NCI-H2196 (cell line): ENCODE results near the gene MAP3K8.

Experiments
- DNase-seq: peaks from one replicate; lab custom pipeline; 2025; ENCODE audit not compliant: unreplicated experiment; lab: John Stamatoyannopoulos, UW

MAP3K8 gene

GRCh38 chr10:30433730-30434272, at the start of gene MAP3K8:
Gene MAP3K8, plus strand, starts transcription at chr10:30434184. Its CDS starts 4,755 bp downstream, at chr10:30438939.
- peak; percentile 39 for DNase-seq

DNA sequence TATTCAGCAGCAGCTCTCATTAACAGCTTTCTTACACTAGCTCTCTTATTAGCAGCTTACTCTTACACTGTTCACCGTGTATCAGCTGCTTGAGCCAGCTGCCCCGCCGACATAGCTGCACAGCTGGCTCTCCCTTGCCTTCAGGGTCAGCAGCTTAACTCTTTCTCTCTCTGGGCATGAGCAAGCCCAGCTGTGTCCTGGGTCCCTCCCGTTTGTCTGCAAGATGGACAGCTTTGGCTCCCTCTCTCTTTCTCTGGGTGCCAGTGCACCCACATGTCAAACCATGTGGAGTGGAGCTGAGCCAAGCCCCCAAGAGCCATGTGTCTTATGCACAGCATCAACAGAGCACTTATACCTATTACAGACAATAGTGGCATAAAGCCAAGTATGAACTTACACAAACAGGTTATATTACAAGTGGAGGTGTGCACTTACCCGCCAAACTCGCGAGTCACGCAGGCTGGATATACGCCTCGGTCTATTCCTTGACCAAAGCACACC, 49.2 kb upstream of the MAP3K8 start:
- DNase-seq = no peak

DNA sequence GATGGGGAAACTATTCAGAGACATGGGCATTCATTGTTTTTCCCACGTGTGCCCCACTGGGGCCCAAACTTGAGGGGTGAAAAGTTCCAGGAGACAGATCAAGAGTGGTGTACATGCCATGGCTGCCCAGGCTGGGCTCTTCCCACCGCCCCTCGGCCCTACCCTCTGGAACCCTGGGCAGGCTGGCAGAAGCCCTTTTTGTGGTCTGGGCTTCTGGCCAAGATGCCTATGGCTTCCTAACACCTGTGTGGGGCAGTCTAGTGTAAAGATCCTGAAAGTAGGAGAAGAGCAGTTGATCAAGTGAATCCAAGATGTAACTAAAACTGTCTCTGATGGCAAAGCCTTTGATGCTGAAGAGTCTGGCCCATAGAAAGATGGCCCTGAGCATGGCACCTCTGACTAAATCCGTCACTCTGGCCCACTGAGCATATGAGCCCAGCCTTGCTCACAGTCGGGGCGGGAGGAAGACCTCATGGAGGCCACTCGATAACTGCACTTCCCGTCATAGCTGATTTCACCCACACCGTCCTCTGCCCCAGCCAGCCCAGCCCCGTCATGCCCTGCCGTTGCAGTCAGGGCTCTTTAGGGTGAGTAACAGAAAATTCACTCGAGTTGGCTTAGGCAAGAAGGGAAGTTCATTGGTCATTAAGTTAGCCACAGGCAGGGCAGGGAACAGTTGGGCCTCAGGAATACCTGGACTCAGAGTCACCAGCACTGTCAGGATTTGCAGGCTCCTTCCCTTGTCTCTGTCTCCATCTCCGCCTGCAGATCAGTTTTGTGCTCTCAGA, 47.0 kb upstream of the MAP3K8 start:
- no peak for DNase-seq

- DNase-seq = no peak
Measured at GRCh38 chr10:30387646-30388243, 46.2 kb upstream of the MAP3K8 start.

GRCh38 chr10:30389543-30389942, 44.4 kb upstream of the MAP3K8 start:
- no peak for DNase-seq

GRCh38 chr10:30390207-30390606, 43.8 kb upstream of the MAP3K8 start:
- no peak for DNase-seq

- DNase-seq = no peak
Measured at GRCh38 chr10:30391266-30391665, 42.7 kb upstream of the MAP3K8 start.

DNA sequence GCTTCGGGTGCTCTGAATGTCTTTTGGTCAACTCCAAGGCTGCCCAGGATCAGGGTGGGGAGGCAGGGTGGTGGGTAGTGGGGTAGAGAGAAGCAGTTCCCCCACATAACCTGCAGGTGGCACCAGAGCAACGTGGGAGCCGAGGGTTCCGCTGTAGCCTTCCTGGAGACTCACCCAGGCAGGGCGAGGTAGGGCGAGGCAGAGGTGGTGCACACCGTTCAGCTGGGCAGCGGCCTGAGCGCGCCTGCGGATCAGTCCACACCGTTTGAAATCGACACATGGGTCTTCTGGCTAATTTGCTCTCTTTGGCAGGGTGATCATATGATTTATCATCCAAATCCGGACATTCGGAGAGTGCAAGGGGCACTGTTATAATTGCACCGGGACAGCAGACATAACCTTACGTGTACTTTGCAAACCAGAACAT, 41.4 kb upstream of the MAP3K8 start:
- DNase-seq = peak; percentile 37

- DNase-seq = no peak
Measured at GRCh38 chr10:30396293-30396692, 37.7 kb upstream of the MAP3K8 start.

GRCh38 chr10:30396698-30397097, 37.3 kb upstream of the MAP3K8 start:
- no peak for DNase-seq

- no peak for DNase-seq
Measured at GRCh38 chr10:30398193-30398592, 35.8 kb upstream of the MAP3K8 start.

- no peak for DNase-seq
Measured at GRCh38 chr10:30398788-30399187, 35.2 kb upstream of the MAP3K8 start.

DNA sequence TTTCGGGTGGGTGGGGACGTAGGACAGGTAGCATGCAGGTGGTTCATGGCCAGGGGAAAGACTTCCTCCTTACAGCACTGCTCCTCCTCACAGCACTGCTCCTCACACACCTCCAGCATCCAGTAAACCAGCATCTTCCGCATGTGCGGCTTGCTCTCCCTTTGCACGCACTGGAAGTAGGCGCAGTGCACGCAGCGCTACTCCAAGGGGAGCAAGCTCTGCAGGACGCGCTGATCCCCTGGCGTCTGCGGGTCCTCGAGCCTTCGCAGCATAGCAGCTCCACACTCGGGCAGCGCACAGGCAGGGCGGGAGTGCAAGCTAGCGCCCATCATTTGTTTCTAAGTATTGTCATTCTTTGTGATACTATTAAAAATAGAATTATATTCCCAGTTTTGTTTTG, 30.5 kb upstream of the MAP3K8 start:
- no peak for DNase-seq

DNA sequence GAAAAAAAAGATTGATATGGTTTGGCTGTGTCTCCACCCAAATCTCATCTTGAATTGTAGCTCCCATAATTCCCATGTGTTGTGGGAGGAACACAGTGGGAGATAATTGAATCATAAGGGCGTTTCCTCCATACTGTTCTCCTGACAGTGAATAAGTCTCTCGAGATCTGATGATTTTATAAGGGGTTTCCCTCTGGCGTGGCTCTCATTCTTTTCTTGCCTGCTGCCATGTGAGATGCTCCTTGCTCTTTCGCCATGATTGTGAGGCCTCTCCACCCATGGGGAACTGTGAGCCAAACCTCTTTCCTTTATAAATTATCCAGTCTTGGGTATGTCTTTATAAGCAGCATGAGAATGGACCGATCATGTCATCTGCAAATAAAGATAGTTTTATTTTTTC, 29.4 kb upstream of the MAP3K8 start:
- DNase-seq = no peak

DNA sequence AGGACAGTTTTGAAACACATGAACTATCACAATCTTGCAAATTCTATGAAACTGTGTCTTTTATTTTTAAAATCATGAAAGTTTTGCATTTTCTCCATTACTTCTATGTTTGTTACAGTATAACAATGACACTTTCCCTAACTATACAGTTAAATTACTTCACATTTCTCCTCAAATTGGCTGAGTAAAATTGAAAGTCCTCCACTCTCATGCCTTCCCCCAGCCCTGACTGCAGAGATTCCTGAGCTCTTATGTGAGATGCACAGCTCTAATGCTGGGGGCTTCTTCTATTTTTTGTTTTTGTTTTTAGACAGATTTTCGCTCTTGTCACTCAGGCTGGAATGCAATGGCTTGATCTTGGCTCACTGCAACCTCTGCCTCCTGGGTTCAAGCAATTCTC, 22.7 kb upstream of the MAP3K8 start:
- DNase-seq = no peak

- DNase-seq = no peak
Measured at GRCh38 chr10:30412901-30413300, 21.1 kb upstream of the MAP3K8 start.

GRCh38 chr10:30413996-30414576, 19.9 kb upstream of the MAP3K8 start:
- DNase-seq = peak; percentile 25

DNA sequence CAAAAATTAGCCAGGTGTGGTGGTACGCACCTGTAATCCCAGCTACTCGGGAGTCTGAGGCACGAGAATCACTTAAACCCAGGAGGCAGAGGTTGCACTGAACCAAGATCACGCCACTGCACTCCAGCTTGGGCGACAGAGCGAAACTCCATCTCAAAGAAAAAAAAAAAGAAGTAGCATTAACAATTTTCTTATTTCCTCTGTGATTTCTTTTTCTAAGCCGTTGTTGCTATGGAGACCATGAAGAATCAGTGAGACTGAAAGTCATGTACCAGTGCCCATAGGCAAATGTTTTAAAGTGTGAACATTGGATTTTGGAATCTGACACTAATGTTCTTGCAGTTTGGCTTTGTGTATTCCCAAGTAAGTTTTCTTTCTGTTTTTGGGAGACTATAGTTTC, 18.4 kb upstream of the MAP3K8 start:
- DNase-seq = no peak

DNA sequence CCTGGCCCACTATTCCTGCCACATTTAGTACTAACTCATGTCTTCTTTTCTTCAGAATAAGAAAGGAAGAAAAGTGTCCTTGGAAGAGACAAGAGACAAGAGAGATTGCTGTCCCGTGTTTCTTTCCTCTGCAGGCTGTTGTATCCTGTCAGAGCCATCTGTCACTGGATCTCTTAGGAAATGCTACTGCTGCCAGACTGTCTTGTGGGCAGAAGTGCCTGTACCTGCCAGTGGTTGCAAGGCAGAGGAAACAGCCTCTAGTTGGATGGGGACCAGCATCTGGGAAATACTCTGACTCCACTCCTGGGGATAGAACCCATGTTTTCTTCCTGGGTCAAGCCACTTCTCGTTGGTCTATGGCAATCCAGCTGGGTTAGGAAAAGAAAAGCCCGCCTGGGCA, 16.7 kb upstream of the MAP3K8 start:
- DNase-seq = no peak

GRCh38 chr10:30420266-30420665, 13.7 kb upstream of the MAP3K8 start:
- DNase-seq = no peak

DNA sequence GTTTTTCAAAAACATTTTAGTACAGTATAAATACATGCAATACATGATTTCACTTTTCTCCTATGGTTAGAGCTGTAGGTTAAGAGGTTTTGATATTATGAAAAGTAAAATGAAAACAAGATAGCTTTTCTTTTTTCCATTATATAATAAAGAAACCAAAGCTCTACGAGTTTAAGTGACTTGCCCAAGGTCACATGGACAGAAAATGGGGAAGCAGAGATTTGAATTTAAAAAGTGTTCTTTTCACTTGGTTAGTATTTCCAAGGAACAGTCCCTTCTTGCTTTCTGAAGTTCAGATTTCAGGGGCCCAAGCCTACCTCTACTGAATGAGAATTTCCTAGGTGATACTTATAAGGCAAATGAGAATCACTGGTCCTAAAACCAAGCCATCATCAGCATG, 13.2 kb upstream of the MAP3K8 start:
- no peak for DNase-seq

DNA sequence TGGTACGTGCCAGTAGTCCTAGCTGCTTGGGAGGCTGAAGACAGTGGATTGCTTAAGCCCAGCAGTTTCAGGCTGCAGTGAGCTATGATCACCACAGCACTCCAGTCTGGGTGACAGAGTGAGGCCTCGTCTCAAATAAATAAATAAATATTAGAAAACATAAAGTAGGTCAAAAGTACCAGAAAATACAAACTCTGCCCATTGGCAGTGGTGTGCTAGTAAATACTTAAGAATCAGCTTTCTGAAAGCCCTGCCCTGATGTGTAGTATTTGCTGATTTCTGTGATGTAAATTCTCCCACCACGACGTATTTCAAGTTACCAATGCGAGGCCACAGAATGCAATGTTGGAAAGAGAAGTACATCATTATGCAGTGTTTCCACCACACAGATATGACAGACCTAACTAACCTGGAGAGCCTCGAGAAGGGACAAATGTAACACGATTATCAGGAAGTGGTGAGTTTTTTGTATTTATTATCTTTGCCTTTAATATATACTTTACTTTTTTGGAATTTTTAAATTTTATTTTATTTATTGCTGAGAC, 11.8 kb upstream of the MAP3K8 start:
- no peak for DNase-seq
